DND-41 (cell line): ENCODE results near the gene THSD4.

Source experiments
- ATAC-seq: fragments of 200-7000 bp; cut with Tn5 transposase; 3 replicates; pipeline ENCODE4 v1.9.1; 2021; ENCODE audit warnings: low read depth; ENCODE audit not compliant: insufficient read depth
- DNase-seq: peaks from one replicate; pipeline ENCODE4 v3.0.0-alpha.2; 2020
- H2AFZ ChIP-seq: 2 replicates; pipeline ENCODE4 v1.6.0; 2012; ENCODE audit warnings: low read depth, low read length
- H3K27ac ChIP-seq: 2 replicates; pipeline ENCODE4 v1.5.1; 2012; ENCODE audit warnings: low read length, inconsistent platforms
- H3K27me3 ChIP-seq: fragments of 200-600 bp; sonication (generic); 2 replicates; pipeline ENCODE4 v1.6.0; 2012; ENCODE audit warnings: low read length, mild to moderate bottlenecking, inconsistent platforms; ENCODE audit not compliant: insufficient read depth, poor library complexity
- H3K36me3 ChIP-seq: 2 replicates; pipeline ENCODE4 v1.5.1; 2012; ENCODE audit warnings: low read length, inconsistent platforms; ENCODE audit not compliant: insufficient read depth
- H3K4me1 ChIP-seq: 2 replicates; pipeline ENCODE4 v1.5.1; 2012; ENCODE audit warnings: mild to moderate bottlenecking, low read length; ENCODE audit not compliant: insufficient read depth
- H3K4me2 ChIP-seq: 2 replicates; pipeline ENCODE4 v1.6.0; 2012; ENCODE audit warnings: mild to moderate bottlenecking, moderate library complexity, low read length, inconsistent platforms; ENCODE audit not compliant: insufficient read depth
- H3K4me3 ChIP-seq, 2 experiments: fragments of 200-600 bp in 1 of 2; shearing (Covaris generic) in 1 of 2; 2 replicates each; pipeline ENCODE4 v1.5.1; 2012 to 2016; ENCODE audit warnings: inconsistent platforms in 2 of 2, low read length in 2 of 2, mild to moderate bottlenecking in 2 of 2, low read depth in 1 of 2, moderate library complexity in 1 of 2
- H3K79me2 ChIP-seq: 2 replicates; pipeline ENCODE4 v1.6.0; 2012; ENCODE audit warnings: low read length, inconsistent platforms; ENCODE audit not compliant: insufficient read depth
- H3K9ac ChIP-seq: 2 replicates; pipeline ENCODE4 v1.6.0; 2012; ENCODE audit warnings: low read depth, mild to moderate bottlenecking, inconsistent platforms, low read length, moderate library complexity
- H3K9me3 ChIP-seq: 2 replicates; pipeline ENCODE4 v1.5.1; 2012; ENCODE audit warnings: low read length, moderate library complexity, mild to moderate bottlenecking, inconsistent platforms; ENCODE audit not compliant: insufficient read depth, severe bottlenecking
- H4K20me1 ChIP-seq: 2 replicates; pipeline ENCODE4 v1.6.0; 2012; ENCODE audit warnings: low read length; ENCODE audit not compliant: insufficient read depth
- EZH2 ChIP-seq: IDR thresholded peaks from 3 replicates; pipeline ENCODE4 v1.6.1; 2012; ENCODE audit warnings: borderline replicate concordance, low read depth, mild to moderate bottlenecking, moderate library complexity, low read length, inconsistent platforms; ENCODE audit not compliant: severe bottlenecking
- TF ChIP-seq, protein P1 (sequence below): IDR thresholded peaks from 2 replicates; pipeline ENCODE4 v1.5.1; 2012; ENCODE audit warnings: borderline replicate concordance, low read length, moderate library complexity, mild to moderate bottlenecking; ENCODE audit not compliant: poor library complexity, severe bottlenecking; ENCODE audit errors: extremely low read depth

THSD4 gene

DNA sequence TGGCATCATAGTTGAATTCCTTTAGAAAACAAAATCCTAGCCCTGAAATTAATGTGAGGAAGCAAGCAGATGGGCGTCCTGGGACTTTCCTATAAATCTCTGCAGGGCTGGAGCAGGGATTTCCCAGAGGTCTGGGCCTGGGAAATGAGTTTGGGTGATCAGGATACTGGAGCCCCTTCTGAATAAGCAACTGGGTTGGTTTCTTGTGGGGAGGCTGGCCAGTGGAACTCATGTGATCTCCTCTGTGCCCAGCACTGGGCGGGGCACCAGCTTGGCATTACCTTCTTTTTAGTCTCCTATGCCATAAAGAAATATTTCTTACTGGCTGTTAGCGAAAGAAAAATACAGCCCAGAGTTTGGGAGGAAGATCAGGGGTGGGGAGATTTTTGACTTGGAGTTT lies 1.7 kb downstream of the THSD4 start:
- Histone ChIP-seq H3K27ac (no peak overlapping the region), H3K4me1 (no peaks in the 10 kb centered on the region)

DNA sequence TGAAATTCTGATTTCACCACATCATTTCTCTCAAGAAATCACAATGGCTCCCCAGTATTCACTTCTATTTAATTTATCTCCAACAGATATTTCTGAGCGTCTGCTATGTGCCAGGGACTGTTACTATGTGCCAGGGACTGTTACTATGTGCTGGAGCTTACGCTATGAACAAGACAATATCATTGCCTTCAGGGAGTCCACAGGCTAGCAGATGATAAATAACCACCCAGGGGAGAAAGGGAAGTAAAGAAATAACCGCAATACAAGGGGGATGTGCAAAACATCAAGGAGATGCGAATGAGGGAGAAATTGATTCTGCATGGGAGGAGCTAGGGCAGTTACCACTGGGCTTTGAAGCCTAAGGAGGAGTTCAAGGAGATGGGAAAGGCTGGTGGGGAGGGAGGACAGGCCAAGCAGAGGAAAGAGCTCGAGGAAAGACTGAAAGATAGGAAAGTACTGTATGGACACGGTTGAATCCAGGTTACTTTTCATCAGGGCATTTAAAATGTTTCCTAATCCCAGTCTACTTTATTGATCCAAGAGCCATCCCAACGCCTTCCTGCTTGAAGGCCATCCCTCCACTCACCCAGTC lies 2.5 kb downstream of the THSD4 start:
- DNase-seq (no peak), ATAC-seq (no peak)
- H3K79me2 ChIP-seq, result no peaks in the 10 kb centered on the region
- TF ChIP-seq EZH2, result no peak
- TF ChIP-seq, protein P1, sequence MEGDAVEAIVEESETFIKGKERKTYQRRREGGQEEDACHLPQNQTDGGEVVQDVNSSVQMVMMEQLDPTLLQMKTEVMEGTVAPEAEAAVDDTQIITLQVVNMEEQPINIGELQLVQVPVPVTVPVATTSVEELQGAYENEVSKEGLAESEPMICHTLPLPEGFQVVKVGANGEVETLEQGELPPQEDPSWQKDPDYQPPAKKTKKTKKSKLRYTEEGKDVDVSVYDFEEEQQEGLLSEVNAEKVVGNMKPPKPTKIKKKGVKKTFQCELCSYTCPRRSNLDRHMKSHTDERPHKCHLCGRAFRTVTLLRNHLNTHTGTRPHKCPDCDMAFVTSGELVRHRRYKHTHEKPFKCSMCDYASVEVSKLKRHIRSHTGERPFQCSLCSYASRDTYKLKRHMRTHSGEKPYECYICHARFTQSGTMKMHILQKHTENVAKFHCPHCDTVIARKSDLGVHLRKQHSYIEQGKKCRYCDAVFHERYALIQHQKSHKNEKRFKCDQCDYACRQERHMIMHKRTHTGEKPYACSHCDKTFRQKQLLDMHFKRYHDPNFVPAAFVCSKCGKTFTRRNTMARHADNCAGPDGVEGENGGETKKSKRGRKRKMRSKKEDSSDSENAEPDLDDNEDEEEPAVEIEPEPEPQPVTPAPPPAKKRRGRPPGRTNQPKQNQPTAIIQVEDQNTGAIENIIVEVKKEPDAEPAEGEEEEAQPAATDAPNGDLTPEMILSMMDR, result no peak
- no peak overlapping the region for H3K4me2 ChIP-seq
- no peak overlapping the region for H3K9ac ChIP-seq
- H3K4me1 ChIP-seq, result no peaks in the 10 kb centered on the region
- H2AFZ ChIP-seq, result no peak overlapping the region
- H3K36me3 ChIP-seq, result no peaks in the 10 kb centered on the region
- H4K20me1 ChIP-seq, result no peaks in the 10 kb centered on the region
- no peak overlapping the region for H3K27ac ChIP-seq
- H3K27me3 ChIP-seq, result peaks cover 2% of the 10 kb centered on the region
- H3K4me3 ChIP-seq, result no peak overlapping the region
- no peaks in the 10 kb centered on the region for H3K9me3 ChIP-seq

More for the DNA sequence above, 1.7 kb downstream of the THSD4 start:
- no peak overlapping the region for H2AFZ ChIP-seq
- ATAC-seq, result no peak
- no peaks in the 10 kb centered on the region for H3K36me3 ChIP-seq
- H3K9me3 ChIP-seq, result no peaks in the 10 kb centered on the region
- no peak overlapping the region for H3K4me2 ChIP-seq
- TF ChIP-seq EZH2, result no peak
- TF ChIP-seq, protein P1, result no peak
- H3K27me3 ChIP-seq, result peaks cover 2% of the 10 kb centered on the region
- no peak for DNase-seq
- no peak overlapping the region for H3K4me3 ChIP-seq
- no peak overlapping the region for H3K9ac ChIP-seq
- H3K79me2 ChIP-seq, result no peaks in the 10 kb centered on the region
- no peaks in the 10 kb centered on the region for H4K20me1 ChIP-seq

DNA sequence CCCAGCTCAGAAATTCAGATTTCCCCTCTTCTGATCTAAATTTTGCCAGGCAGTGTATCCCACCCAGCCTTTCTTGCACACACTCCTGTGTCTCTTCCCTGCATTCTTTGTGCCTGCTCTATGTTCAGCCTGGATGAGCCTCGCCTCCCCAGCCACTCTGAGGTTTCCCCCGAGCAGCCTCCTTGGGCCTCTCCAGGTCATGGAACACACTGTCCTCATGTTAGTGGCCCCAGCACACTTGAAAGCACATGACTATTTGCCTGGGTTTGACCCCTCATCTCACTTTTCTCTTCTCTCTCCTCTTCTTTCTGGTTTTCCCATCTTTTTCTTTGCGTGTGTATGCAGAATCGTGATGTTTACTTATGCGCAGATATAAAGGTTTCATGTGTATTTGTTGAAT lies 3.1 kb downstream of the THSD4 start:
- no peaks in the 10 kb centered on the region for H3K36me3 ChIP-seq
- no peaks in the 10 kb centered on the region for H3K9me3 ChIP-seq
- H3K9ac ChIP-seq, result no peak overlapping the region
- no peaks in the 10 kb centered on the region for H3K4me1 ChIP-seq
- no peak for ATAC-seq
- peaks cover 2% of the 10 kb centered on the region for H3K27me3 ChIP-seq
- no peak overlapping the region for H3K4me2 ChIP-seq
- no peaks in the 10 kb centered on the region for H3K79me2 ChIP-seq
- H3K27ac ChIP-seq, result no peak overlapping the region
- no peak overlapping the region for H3K4me3 ChIP-seq
- H2AFZ ChIP-seq, result no peak overlapping the region
- H4K20me1 ChIP-seq, result no peaks in the 10 kb centered on the region
- DNase-seq, result no peak
- TF ChIP-seq, protein P1, result no peak
- TF ChIP-seq EZH2, result no peak
